GM12878 (cell line): ENCODE measurements around the gene SLC30A4. TPM values are rescaled to one million over a fixed set of nuclear protein-coding genes. Genes with fewer than 3 reads are reported as not detected.
A peak's percentile ranks its signal among the peaks of the same experiment; 100 is the strongest.

Experiments used
- ATAC-seq: fragments of 200-7000 bp; cut with Tn5 transposase; 3 replicates; pipeline ENCODE4 v1.9.1; 2020; ENCODE audit warnings: mild to moderate bottlenecking, moderate library complexity
- BruUV-seq: library from RNA; stranded (reverse); fragments of 400-500 nt; replicated peaks from 2 replicates; lab custom pipeline; 2021; lab: Mats Ljungman, UMichigan
- CTCF ChIA-PET: fragments of 300-600 bp; sonication (Branson Sonifier 250); formaldehyde crosslinking; extraction: SDS; loops from one replicate; lab custom pipeline; 2021; ENCODE audit warnings: inconsistent platforms; lab: Yijun Ruan, JAX
- POLR2A ChIA-PET: fragments of 350-600 bp; formaldehyde crosslinking; extraction: SDS; loops from one replicate; lab custom pipeline; 2021; ENCODE audit warnings: inconsistent platforms; lab: Charles Lee
- RAD21 ChIA-PET: fragments of 300-600 bp; sonication (Branson Sonifier 250); formaldehyde crosslinking; loops from one replicate; lab custom pipeline; 2023; ENCODE audit warnings: antibody characterized with exemption; ENCODE audit not compliant: unreplicated experiment; lab: Charles Lee
- SMC1A ChIA-PET: fragments of 300-600 bp; sonication (Branson Sonifier 250); formaldehyde crosslinking; loops from one replicate; lab custom pipeline; 2023; ENCODE audit not compliant: unreplicated experiment, uncharacterized antibody; lab: Charles Lee
- DNase-seq: peaks from one replicate; pipeline ENCODE4 v3.0.0-alpha.2; 2011; ENCODE audit warnings: low read depth, low spot score
- FAIRE-seq: peaks from 3 replicates; lab custom pipeline; 2011; peaks lifted over from hg19 to GRCh38; lab: Jason Lieb, UNC
- H2AFZ ChIP-seq: 2 replicates; pipeline ENCODE4 v1.6.0; 2011; ENCODE audit warnings: low read depth, low read length, control low read depth; ENCODE audit not compliant: control insufficient read depth
- H3K27ac ChIP-seq: 2 replicates; pipeline ENCODE4 v1.5.1; 2011; ENCODE audit warnings: control low read depth; ENCODE audit not compliant: control insufficient read depth, insufficient read depth
- H3K27me3 ChIP-seq, 2 experiments: replicated peaks in 1 of 2; 2 replicates each; pipeline versions ENCODE4 v1.6.0 to v1.6.1; 2011; ENCODE audit warnings: low read length in 1 of 2; ENCODE audit not compliant: control insufficient read depth in 2 of 2, insufficient read depth in 2 of 2
- H3K36me3 ChIP-seq, 2 experiments: 2 replicates each; pipeline ENCODE4 v1.5.1; 2011; ENCODE audit warnings: low read length in 1 of 2; ENCODE audit not compliant: control insufficient read depth in 2 of 2, insufficient read depth in 2 of 2
- H3K4me1 ChIP-seq: 2 replicates; pipeline ENCODE4 v1.6.1; 2011; ENCODE audit warnings: mild to moderate bottlenecking, low read length, moderate library complexity, mixed read lengths; ENCODE audit not compliant: control insufficient read depth, insufficient read depth
- H3K4me2 ChIP-seq: 2 replicates; pipeline ENCODE4 v1.6.0; 2011; ENCODE audit warnings: control low read depth; ENCODE audit not compliant: control insufficient read depth, insufficient read depth
- H3K4me3 ChIP-seq: fragments of 200-600 bp; sonication (generic); 2 replicates; pipeline ENCODE4 v1.5.1; 2016
- H3K79me2 ChIP-seq: 2 replicates; pipeline ENCODE4 v1.6.0; 2011; ENCODE audit warnings: low read length; ENCODE audit not compliant: control insufficient read depth, insufficient read depth
- H3K9ac ChIP-seq: 2 replicates; pipeline ENCODE4 v1.8.0; 2011; ENCODE audit warnings: low read length, control low read depth, mixed read lengths; ENCODE audit not compliant: control insufficient read depth, insufficient read depth
- H3K9me3 ChIP-seq: replicated peaks from 3 replicates; pipeline ENCODE4 v1.5.1; 2011; ENCODE audit warnings: mild to moderate bottlenecking, low read length; ENCODE audit not compliant: control insufficient read depth, insufficient read depth
- H4K20me1 ChIP-seq: 2 replicates; pipeline ENCODE4 v1.6.0; 2011; ENCODE audit not compliant: control insufficient read depth, insufficient read depth
- SREBF1 ChIP-seq: IDR thresholded peaks from 2 replicates; pipeline ENCODE4 v1.6.1; 2012; ENCODE audit warnings: mild to moderate bottlenecking, low read length
- WGBS: methylation state at CpG from one replicate; pipeline ENCODE4 v1.1.6; 2016; ENCODE audit warnings: low lambda C conversion rate; ENCODE audit not compliant: insufficient replicate concordance, insufficient coverage; ENCODE audit errors: missing lambda C conversion rate; 5-methylcytosine and 5-hydroxymethylcytosine counted together
- in situ Hi-C: fragments of 300-500 bp; cut with MboI; formaldehyde crosslinking; loops from 9 replicates; pipeline ENCODE4 v1.14.3; 2018; ENCODE audit warnings: mixed read lengths
- intact Hi-C: fragments of 100-400 bp; cut with micrococcal nuclease; formaldehyde crosslinking; loops from one replicate; pipeline ENCODE4 v1.14.2; 2022; ENCODE audit not compliant: unreplicated experiment
- polyA plus RNA-seq, 11 experiments: library from polyadenylated mRNA; depleted of rRNA in 4 of 11; unstranded in 6 of 11; stranded (reverse) in 5 of 11; fragments of >200 nt; fragmentation: Nextera tagmentation in 4 of 11; fragmentation: Illumina TruSeq in 1 of 11; extraction: Ambion mirVana in 4 of 11; extraction: Trizol in 1 of 11; gene quantifications; 1 replicate in 1 of 11; 2 replicates in 10 of 11; pipeline versions ENCODE4 v1.2.1 to v1.2.3, GENCODE V29; 2011 to 2016; ENCODE audit warnings: inconsistent platforms in 2 of 11, missing spikeins in 2 of 11, low read depth in 1 of 11
- total RNA-seq, 4 experiments: library from RNA; depleted of rRNA in 3 of 4; stranded (reverse); fragments of >200 nt in 3 of 4; fragmentation: Illumina TruSeq in 1 of 4; extraction: Trizol in 1 of 4; gene quantifications; 2 replicates each; pipeline versions ENCODE4 v1.2.1 to v1.2.3, GENCODE V29; 2013 to 2021
- TF ChIP-seq, protein P1 (sequence below): fragments of 450-650 bp; IDR thresholded peaks from 2 replicates; pipeline ENCODE4 v1.6.1; 2016; ENCODE audit warnings: mild to moderate bottlenecking, moderate library complexity, borderline replicate concordance

SLC30A4 gene
- total and polyA plus RNA-seq, 10 of the 15 experiments (the other 5 are each of a cell fraction or from before 2014, with no cell fraction given) = 0.05 to 0.31 (median 0.20) TPM

DNA sequence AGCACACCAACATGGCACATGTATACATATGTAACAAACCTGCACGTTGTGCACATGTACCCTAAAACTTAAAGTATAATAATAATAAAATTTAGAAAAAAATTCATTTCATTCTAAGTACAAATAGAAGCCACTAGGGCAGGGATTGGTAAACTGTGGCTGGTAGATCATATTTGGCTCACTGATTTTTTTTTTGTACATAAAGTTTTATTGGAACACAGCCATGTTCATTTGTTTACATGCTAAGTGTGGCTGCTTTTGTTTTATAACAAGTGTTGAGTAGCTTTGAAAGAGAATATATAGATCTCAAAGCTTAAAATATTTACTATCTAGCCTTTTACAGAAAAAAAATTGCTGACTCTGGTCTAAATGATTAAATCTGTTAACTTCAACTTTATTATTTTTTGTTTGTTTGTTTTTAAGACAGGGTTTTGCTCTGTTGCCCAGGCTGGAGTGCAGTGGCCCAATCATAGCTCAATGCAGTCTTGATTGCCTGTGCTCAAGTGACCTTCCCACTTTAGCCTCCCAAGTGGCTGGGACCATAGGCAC is 32.8 kb downstream of the SLC30A4 start:
- H3K4me1 ChIP-seq = no peaks in the 10 kb centered on the region
- BruUV-seq = no TSS peak
- ChIA-PET CTCF (interaction anchor here (0.6 to 2.1 kb wide), 4 partner anchors 12 to 124 kb away, joined by 3 to 5 read pairs (median 4); no protein-coding TSS in a partner anchor), RAD21 (no interaction called here), POLR2A (no interaction called here), SMC1A (interaction anchor here (1.3 to 1.4 kb wide), 2 partner anchors 96 to 123 kb away, joined by 3 to 6 read pairs; no protein-coding TSS in a partner anchor)
- H3K27ac ChIP-seq = no peak overlapping the region
- no peaks in the 10 kb centered on the region for H3K79me2 ChIP-seq
- H2AFZ ChIP-seq = no peak overlapping the region
- no peaks in the 10 kb centered on the region for H3K9me3 ChIP-seq
- WGBS = 36% methylated on average over 1 of the region's 1 CpG
- DNase-seq (no peak), ATAC-seq (no peak), FAIRE-seq (no peak)
- TF ChIP-seq, protein P1, sequence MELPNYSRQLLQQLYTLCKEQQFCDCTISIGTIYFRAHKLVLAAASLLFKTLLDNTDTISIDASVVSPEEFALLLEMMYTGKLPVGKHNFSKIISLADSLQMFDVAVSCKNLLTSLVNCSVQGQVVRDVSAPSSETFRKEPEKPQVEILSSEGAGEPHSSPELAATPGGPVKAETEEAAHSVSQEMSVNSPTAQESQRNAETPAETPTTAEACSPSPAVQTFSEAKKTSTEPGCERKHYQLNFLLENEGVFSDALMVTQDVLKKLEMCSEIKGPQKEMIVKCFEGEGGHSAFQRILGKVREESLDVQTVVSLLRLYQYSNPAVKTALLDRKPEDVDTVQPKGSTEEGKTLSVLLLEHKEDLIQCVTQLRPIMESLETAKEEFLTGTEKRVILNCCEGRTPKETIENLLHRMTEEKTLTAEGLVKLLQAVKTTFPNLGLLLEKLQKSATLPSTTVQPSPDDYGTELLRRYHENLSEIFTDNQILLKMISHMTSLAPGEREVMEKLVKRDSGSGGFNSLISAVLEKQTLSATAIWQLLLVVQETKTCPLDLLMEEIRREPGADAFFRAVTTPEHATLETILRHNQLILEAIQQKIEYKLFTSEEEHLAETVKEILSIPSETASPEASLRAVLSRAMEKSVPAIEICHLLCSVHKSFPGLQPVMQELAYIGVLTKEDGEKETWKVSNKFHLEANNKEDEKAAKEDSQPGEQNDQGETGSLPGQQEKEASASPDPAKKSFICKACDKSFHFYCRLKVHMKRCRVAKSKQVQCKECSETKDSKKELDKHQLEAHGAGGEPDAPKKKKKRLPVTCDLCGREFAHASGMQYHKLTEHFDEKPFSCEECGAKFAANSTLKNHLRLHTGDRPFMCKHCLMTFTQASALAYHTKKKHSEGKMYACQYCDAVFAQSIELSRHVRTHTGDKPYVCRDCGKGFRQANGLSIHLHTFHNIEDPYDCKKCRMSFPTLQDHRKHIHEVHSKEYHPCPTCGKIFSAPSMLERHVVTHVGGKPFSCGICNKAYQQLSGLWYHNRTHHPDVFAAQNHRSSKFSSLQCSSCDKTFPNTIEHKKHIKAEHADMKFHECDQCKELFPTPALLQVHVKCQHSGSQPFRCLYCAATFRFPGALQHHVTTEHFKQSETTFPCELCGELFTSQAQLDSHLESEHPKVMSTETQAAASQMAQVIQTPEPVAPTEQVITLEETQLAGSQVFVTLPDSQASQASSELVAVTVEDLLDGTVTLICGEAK = peak; percentile 68
- no peak for TF ChIP-seq SREBF1
- H4K20me1 ChIP-seq = no peaks in the 10 kb centered on the region
- no peak overlapping the region for H3K9ac ChIP-seq
- H3K36me3 ChIP-seq = no peaks in the 10 kb centered on the region
- intact Hi-C loops = no loop called here
- in situ Hi-C loops = no loop called here
- no peaks in the 10 kb centered on the region for H3K27me3 ChIP-seq
- H3K4me3 ChIP-seq = no peak overlapping the region
- H3K4me2 ChIP-seq = no peak overlapping the region
